DMS114 treated with DMSO at 0.1 percent for 48 hours (cell line): ENCODE results near the gene CACNB2.
"Not testable (repeated sequence)": the region's sequence is repeated elsewhere in the genome, so short reads cannot be mapped to it uniquely, and the experiment has no call there.

Experiments
- DNase-seq: peaks from one replicate; lab custom pipeline; 2025; ENCODE audit not compliant: unreplicated experiment; lab: John Stamatoyannopoulos, UW

The CACNB2 gene

GRCh38 chr10:18196806-18197550, 56.8 kb downstream of the CACNB2 start:
- no peak for DNase-seq

GRCh38 chr10:18197706-18198105, 57.5 kb downstream of the CACNB2 start:
- no peak for DNase-seq

- no peak for DNase-seq
Measured at GRCh38 chr10:18201877-18202276, 61.7 kb downstream of the CACNB2 start.

- no peak for DNase-seq
Measured at GRCh38 chr10:18202680-18203460, 62.6 kb downstream of the CACNB2 start.

GRCh38 chr10:18203471-18203870, 63.2 kb downstream of the CACNB2 start:
- no peak for DNase-seq

GRCh38 chr10:18204039-18204835, 64.0 kb downstream of the CACNB2 start:
- DNase-seq, result no peak

GRCh38 chr10:18205098-18205834, 65.0 kb downstream of the CACNB2 start:
- DNase-seq, result no peak

GRCh38 chr10:18208186-18208585, 68.0 kb downstream of the CACNB2 start:
- DNase-seq, result not testable (repeated sequence)

GRCh38 chr10:18209241-18209640, 69.0 kb downstream of the CACNB2 start:
- DNase-seq, result no peak

- DNase-seq, result no peak
Measured at GRCh38 chr10:18210711-18211110, 70.5 kb downstream of the CACNB2 start.

GRCh38 chr10:18211862-18212261, 71.6 kb downstream of the CACNB2 start:
- no peak for DNase-seq

- DNase-seq, result no peak
Measured at GRCh38 chr10:18213271-18213670, 73.0 kb downstream of the CACNB2 start.

GRCh38 chr10:18214691-18215563, 74.7 kb downstream of the CACNB2 start:
- peak; percentile 45 for DNase-seq

GRCh38 chr10:18216482-18216881, 76.3 kb downstream of the CACNB2 start:
- DNase-seq, result peak; percentile 34

GRCh38 chr10:18217577-18217976, 77.4 kb downstream of the CACNB2 start:
- DNase-seq, result no peak

- DNase-seq, result no peak
Measured at GRCh38 chr10:18219146-18219545, 78.9 kb downstream of the CACNB2 start.

GRCh38 chr10:18221123-18221522, 80.9 kb downstream of the CACNB2 start:
- DNase-seq, result no peak

GRCh38 chr10:18221882-18222281, 81.7 kb downstream of the CACNB2 start:
- no peak for DNase-seq

GRCh38 chr10:18222866-18223265, 82.6 kb downstream of the CACNB2 start:
- DNase-seq, result no peak

- DNase-seq, result no peak
Measured at GRCh38 chr10:18223898-18224297, 83.7 kb downstream of the CACNB2 start.
